B cell (primary cell): Measurements from ENCODE around the gene OSBPL1A.

ENCODE experiments used
- CTCF ChIP-seq: fragments of 200-600 bp; IDR thresholded peaks from one replicate; pipeline ENCODE4 v1.8.0; 2022; ENCODE audit warnings: antibody characterized with exemption, mild to moderate bottlenecking
- EZH2 ChIP-seq: IDR thresholded peaks from 2 replicates; pipeline ENCODE4 v1.6.1; 2012; ENCODE audit warnings: borderline replicate concordance, low read depth, mild to moderate bottlenecking, moderate library complexity, low read length; ENCODE audit not compliant: insufficient read depth, poor library complexity, severe bottlenecking

- TF ChIP-seq CTCF (no peak), EZH2 (no peak)
Observed at GRCh38 chr18:24127735-24128134, 269.9 kb downstream of the OSBPL1A start.
